ENCODE data around the gene TMEM203. TPM values are rescaled to one million over a fixed set of nuclear protein-coding genes. Genes with fewer than 3 reads are reported as not detected.
"Not testable (repeated sequence)": the region's sequence is repeated elsewhere in the genome, so short reads cannot be mapped to it uniquely, and the experiment has no call there.

The TMEM203 gene
- total RNA-seq, 1 donor from 2014 or later: 36.5 TPM

DNA sequence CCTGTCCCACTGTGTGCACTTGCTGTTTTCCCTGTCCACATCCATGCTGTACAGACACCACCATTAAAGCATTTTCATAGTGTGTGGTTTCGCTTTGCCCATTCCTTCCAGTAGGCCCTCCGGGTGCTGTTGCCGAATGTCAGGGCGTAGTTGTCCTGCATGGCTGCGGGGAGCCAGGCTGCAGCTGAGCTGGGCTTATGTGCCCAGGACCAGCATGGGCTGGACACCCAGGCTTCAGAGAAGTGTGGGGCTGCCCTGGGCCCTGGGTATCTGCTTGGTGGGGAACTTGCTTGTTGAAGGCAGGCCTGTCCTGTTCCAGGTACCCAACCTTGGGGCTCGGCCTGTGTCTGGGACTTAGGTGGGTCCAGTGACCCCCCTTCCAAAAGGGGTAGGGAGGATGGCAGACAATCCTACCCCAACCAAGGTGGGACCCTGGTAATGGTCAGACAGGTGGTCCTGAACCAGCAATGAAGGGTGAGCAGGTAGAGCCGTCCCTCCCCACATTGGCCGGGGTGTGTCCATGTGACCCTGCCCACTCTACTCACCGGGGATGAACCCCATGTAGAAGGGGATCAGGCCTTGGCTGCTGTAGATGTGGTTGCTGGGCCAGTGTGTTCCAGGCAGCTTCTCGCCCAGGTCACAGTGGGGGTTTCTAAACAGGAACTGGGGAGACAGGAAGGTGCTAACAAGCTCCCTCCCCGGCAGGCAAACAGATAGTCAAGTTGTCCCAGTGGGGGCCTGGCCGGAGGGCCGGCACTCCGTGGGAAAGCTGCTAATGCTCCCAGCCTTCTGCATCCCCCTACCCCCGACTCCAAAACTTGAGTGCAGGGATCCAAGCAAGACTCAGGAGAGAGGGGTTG, 38.4 kb upstream of the TMEM203 start:
- no peak for DNase-seq
- H3K36me3 Mint-ChIP-seq (ENCODE audit: unreplicated experiment): no peaks in the 10 kb centered on the region
- peaks cover 15% of the 10 kb centered on the region for H3K27me3 Mint-ChIP-seq (ENCODE audit: unreplicated experiment)
- H3K4me1 Mint-ChIP-seq (ENCODE audit: low read depth, unreplicated experiment): peaks cover 11% of the 10 kb centered on the region
- peaks cover 3% of the 10 kb centered on the region for H3K9me3 Mint-ChIP-seq (ENCODE audit: unreplicated experiment)
- no peak overlapping the region for H3K4me3 Mint-ChIP-seq (ENCODE audit: unreplicated experiment)
- H3K27ac Mint-ChIP-seq (ENCODE audit: unreplicated experiment): no peak overlapping the region
- TF ChIP-seq, protein P1, sequence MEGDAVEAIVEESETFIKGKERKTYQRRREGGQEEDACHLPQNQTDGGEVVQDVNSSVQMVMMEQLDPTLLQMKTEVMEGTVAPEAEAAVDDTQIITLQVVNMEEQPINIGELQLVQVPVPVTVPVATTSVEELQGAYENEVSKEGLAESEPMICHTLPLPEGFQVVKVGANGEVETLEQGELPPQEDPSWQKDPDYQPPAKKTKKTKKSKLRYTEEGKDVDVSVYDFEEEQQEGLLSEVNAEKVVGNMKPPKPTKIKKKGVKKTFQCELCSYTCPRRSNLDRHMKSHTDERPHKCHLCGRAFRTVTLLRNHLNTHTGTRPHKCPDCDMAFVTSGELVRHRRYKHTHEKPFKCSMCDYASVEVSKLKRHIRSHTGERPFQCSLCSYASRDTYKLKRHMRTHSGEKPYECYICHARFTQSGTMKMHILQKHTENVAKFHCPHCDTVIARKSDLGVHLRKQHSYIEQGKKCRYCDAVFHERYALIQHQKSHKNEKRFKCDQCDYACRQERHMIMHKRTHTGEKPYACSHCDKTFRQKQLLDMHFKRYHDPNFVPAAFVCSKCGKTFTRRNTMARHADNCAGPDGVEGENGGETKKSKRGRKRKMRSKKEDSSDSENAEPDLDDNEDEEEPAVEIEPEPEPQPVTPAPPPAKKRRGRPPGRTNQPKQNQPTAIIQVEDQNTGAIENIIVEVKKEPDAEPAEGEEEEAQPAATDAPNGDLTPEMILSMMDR (IDR thresholded peaks at IDR 0.05; ENCODE audit: partially characterized antibody, unreplicated experiment): no peak

DNA sequence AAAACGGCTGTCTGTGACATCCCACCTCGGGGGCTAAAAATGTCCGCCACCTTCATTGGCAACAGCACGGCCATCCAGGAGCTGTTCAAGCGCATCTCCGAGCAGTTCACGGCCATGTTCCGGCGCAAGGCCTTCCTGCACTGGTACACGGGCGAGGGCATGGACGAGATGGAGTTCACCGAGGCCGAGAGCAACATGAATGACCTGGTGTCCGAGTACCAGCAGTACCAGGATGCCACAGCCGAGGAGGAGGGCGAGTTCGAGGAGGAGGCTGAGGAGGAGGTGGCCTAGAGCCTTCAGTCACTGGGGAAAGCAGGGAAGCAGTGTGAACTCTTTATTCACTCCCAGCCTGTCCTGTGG, 37.8 kb upstream of the TMEM203 start:
- Mint-ChIP-seq H3K27me3 (ENCODE audit: unreplicated experiment) (peaks cover 15% of the 10 kb centered on the region), H3K4me1 (ENCODE audit: low read depth, unreplicated experiment) (peaks cover 14% of the 10 kb centered on the region), H3K4me3 (ENCODE audit: unreplicated experiment) (peak overlapping the region; percentile 64)
- not testable (repeated sequence) for H3K36me3 Mint-ChIP-seq (ENCODE audit: unreplicated experiment); H3K27ac Mint-ChIP-seq (ENCODE audit: unreplicated experiment); DNase-seq; H3K9me3 Mint-ChIP-seq (ENCODE audit: unreplicated experiment)

DNA sequence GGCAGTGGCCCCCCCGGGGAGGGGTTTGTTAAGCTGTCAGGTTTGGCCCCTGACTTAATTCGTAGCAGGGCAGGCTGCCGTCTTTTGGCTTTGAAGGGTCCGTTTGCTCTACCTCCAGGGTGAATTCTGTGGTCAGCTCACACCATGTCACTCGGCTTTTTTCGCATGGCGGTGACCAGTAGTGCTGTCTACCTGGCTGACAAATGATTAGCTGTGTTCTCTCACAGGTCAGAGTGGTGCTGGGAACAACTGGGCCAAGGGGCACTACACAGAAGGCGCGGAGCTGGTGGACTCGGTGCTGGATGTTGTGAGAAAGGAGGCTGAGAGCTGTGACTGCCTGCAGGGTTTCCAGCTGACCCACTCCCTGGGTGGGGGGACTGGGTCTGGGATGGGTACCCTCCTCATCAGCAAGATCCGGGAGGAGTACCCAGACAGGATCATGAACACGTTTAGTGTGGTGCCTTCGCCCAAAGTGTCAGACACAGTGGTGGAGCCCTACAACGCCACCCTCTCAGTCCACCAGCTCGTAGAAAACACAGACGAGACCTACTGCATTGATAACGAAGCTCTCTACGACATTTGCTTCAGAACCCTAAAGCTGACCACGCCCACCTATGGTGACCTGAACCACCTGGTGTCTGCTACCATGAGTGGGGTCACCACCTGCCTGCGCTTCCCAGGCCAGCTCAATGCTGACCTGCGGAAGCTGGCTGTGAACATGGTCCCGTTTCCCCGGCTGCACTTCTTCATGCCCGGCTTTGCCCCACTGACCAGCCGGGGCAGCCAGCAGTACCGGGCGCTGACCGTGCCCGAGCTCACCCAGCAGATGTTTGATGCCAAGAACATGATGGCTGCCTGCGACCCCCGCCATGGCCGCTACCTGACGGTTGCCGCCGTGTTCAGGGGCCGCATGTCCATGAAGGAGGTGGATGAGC, 37.1 kb upstream of the TMEM203 start:
- peaks cover 15% of the 10 kb centered on the region for H3K27me3 Mint-ChIP-seq (ENCODE audit: unreplicated experiment)
- peak overlapping the region; percentile 89 for H3K4me3 Mint-ChIP-seq (ENCODE audit: unreplicated experiment)
- peaks cover 16% of the 10 kb centered on the region for H3K4me1 Mint-ChIP-seq (ENCODE audit: low read depth, unreplicated experiment)
- H3K9me3 Mint-ChIP-seq (ENCODE audit: unreplicated experiment): peaks cover 5% of the 10 kb centered on the region
- TF ChIP-seq, protein P1 (IDR thresholded peaks at IDR 0.05; ENCODE audit: partially characterized antibody, unreplicated experiment): no peak
- H3K36me3 Mint-ChIP-seq (ENCODE audit: unreplicated experiment): no peaks in the 10 kb centered on the region
- no peak for DNase-seq
- H3K27ac Mint-ChIP-seq (ENCODE audit: unreplicated experiment): peak overlapping the region; percentile 66

DNA sequence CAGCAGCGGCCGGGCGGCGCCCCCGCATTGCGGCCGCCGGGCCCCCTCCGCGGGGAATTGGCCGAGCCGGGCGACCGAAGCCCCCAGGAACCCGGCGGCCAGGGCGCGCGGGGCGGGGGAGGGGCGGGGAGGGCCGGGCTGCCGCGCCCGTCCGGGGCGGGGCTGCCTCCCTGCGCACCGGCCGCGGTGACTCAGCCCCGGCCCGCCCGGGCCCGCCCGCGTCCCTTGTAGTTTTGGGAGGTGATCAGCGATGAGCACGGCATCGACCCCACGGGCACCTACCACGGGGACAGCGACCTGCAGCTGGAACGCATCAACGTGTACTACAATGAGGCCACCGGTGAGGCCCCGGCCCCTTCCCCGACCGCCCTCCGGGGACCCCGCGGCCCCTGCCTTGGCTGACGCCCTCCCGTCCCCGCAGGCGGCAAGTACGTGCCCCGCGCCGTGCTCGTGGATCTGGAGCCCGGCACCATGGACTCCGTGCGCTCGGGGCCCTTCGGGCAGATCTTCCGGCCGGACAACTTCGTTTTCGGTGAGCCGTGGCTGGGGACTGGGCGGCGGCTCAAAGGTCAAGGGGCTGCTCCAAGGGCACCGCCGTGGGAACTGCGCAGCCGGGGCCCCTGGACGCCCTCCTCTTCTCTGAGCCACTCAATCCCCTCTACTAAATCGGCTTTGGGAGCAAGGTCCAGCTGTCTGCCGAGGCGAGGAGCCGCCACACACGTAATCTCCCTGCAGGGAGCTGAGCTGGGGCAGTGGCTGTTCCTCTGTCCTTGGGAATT, 36.2 kb upstream of the TMEM203 start:
- peaks cover 16% of the 10 kb centered on the region for H3K4me1 Mint-ChIP-seq (ENCODE audit: low read depth, unreplicated experiment)
- no peaks in the 10 kb centered on the region for H3K36me3 Mint-ChIP-seq (ENCODE audit: unreplicated experiment)
- peak overlapping the region; percentile 43 for H3K27ac Mint-ChIP-seq (ENCODE audit: unreplicated experiment)
- TF ChIP-seq, protein P1 (IDR thresholded peaks at IDR 0.05; ENCODE audit: partially characterized antibody, unreplicated experiment): no peak
- peaks cover 15% of the 10 kb centered on the region for H3K27me3 Mint-ChIP-seq (ENCODE audit: unreplicated experiment)
- no peak for DNase-seq
- peak overlapping the region; percentile 89 for H3K4me3 Mint-ChIP-seq (ENCODE audit: unreplicated experiment)
- peaks cover 5% of the 10 kb centered on the region for H3K9me3 Mint-ChIP-seq (ENCODE audit: unreplicated experiment)

Measured in glutamatergic neuron (in vitro differentiated cells).